OCI-LY3 (cell line): ENCODE data around the gene AGAP1.

Experiments used
- H2AFZ ChIP-seq: fragments of 200-600, 300-600 bp; shearing (Covaris generic); 2 replicates; pipeline ENCODE4 v1.6.0; 2014; ENCODE audit warnings: antibody characterized with exemption, low read depth, low read length
- H3K27ac ChIP-seq: fragments of 200-600, 300-600 bp; sonication (generic); 2 replicates; pipeline ENCODE4 v1.5.1; 2014; ENCODE audit warnings: mild to moderate bottlenecking, low read length, moderate library complexity, mixed read lengths
- H3K27me3 ChIP-seq: fragments of 200-600, 300-600 bp; sonication (generic); 2 replicates; pipeline ENCODE4 v1.6.1; 2014; ENCODE audit warnings: low read depth, low read length, mixed read lengths
- H3K36me3 ChIP-seq: fragments of 200-600, 300-600 bp; sonication (generic); replicated peaks from 2 replicates; pipeline ENCODE3; 2014; ENCODE audit warnings: low read depth, low read length, mixed read lengths
- H3K4me1 ChIP-seq: fragments of 300-600, 200-600 bp; sonication (generic); 2 replicates; pipeline ENCODE4 v1.6.1; 2014; ENCODE audit warnings: low read length, mixed read lengths
- H3K4me2 ChIP-seq: fragments of 200-600, 300-600 bp; sonication (generic); 2 replicates; pipeline ENCODE4 v1.6.1; 2014; ENCODE audit warnings: low read length, mixed read lengths
- H3K4me3 ChIP-seq: fragments of 300-600, 200-600 bp; sonication (generic); 2 replicates; pipeline ENCODE4 v1.5.1; 2014; ENCODE audit warnings: antibody characterized with exemption, mild to moderate bottlenecking, low read length, moderate library complexity
- H3K79me2 ChIP-seq: fragments of 300-600, 200-600 bp; shearing (Covaris generic); 2 replicates; pipeline ENCODE4 v1.6.1; 2014; ENCODE audit warnings: mild to moderate bottlenecking, low read length, mixed read lengths
- H3K9ac ChIP-seq: fragments of 300-600, 200-600 bp; shearing (Covaris generic); 2 replicates; pipeline ENCODE4 v1.6.0; 2014; ENCODE audit warnings: mild to moderate bottlenecking, low read length, moderate library complexity
- H3K9me3 ChIP-seq: fragments of 200-600, 300-600 bp; shearing (Covaris generic); 2 replicates; pipeline ENCODE4 v1.6.1; 2014; ENCODE audit warnings: low read length, mixed read lengths; ENCODE audit not compliant: insufficient read depth
- H4K20me1 ChIP-seq: fragments of 200-600, 300-600 bp; sonication (generic); 2 replicates; pipeline ENCODE4 v1.6.1; 2016; ENCODE audit warnings: low read length, mixed read lengths; ENCODE audit not compliant: insufficient read depth
- EZH2phosphoT487 ChIP-seq: fragments of 200-600 bp; shearing (Covaris generic); IDR thresholded peaks from 2 replicates; pipeline ENCODE4 v1.6.1; 2018; ENCODE audit warnings: antibody characterized with exemption, mixed run types, low read depth
- TF ChIP-seq, protein P1 (sequence below): fragments of 200-600, 300-600 bp; sonication (generic); IDR thresholded peaks from 2 replicates; pipeline ENCODE4 v1.5.1; 2014; ENCODE audit warnings: antibody characterized with exemption, low read length, low read depth

Gene AGAP1

DNA sequence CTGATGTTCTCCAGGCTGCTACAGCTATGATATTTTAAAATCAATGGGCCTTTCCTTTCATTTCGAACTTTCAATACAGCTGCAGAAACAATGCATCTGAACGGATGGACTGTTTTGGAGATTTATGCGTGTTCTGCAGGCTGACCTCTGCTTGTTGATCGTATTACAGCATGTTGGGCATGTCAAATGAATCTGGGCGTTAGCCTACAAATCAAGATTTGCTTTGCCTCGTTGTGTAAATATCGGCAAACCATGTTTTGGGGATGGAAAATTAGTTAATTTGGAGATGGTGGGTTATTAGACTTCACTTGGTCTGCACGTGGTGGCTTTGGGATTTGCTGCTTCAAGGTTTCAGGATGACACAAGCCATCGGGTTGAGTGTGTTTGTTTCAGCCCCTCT lies 129.3 kb downstream of the AGAP1 start:
- no peaks in the 10 kb centered on the region for H3K36me3 ChIP-seq
- no peak overlapping the region for H2AFZ ChIP-seq
- H3K4me3 ChIP-seq: no peak overlapping the region
- H3K4me2 ChIP-seq: no peak overlapping the region
- H3K9me3 ChIP-seq: no peaks in the 10 kb centered on the region
- H3K9ac ChIP-seq: no peak overlapping the region
- H3K4me1 ChIP-seq: no peaks in the 10 kb centered on the region
- no peak overlapping the region for H3K27ac ChIP-seq
- no peaks in the 10 kb centered on the region for H3K27me3 ChIP-seq
- no peak for TF ChIP-seq EZH2phosphoT487
- TF ChIP-seq, protein P1, sequence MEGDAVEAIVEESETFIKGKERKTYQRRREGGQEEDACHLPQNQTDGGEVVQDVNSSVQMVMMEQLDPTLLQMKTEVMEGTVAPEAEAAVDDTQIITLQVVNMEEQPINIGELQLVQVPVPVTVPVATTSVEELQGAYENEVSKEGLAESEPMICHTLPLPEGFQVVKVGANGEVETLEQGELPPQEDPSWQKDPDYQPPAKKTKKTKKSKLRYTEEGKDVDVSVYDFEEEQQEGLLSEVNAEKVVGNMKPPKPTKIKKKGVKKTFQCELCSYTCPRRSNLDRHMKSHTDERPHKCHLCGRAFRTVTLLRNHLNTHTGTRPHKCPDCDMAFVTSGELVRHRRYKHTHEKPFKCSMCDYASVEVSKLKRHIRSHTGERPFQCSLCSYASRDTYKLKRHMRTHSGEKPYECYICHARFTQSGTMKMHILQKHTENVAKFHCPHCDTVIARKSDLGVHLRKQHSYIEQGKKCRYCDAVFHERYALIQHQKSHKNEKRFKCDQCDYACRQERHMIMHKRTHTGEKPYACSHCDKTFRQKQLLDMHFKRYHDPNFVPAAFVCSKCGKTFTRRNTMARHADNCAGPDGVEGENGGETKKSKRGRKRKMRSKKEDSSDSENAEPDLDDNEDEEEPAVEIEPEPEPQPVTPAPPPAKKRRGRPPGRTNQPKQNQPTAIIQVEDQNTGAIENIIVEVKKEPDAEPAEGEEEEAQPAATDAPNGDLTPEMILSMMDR: no peak
- H4K20me1 ChIP-seq: no peaks in the 10 kb centered on the region
- H3K79me2 ChIP-seq: no peaks in the 10 kb centered on the region

DNA sequence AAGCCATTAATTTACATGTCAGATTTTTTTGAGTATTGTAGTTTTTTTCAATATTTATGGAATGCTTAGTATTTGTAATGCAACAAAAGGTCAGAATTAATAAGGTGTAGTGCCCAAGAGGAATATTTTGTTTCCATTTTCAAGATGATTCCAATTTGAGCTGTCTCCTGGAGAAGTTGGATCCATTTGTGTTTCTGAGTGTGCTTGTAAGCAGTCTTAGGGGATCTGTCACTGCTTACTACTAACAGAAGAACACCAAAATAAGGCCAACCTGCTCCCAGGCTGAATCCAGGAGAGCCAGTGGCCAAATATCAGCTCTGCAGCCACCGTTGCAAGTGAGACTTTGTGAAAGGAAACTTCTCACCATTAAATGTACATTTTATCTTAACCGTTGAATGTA lies 129.9 kb downstream of the AGAP1 start:
- no peak overlapping the region for H3K4me2 ChIP-seq
- no peak overlapping the region for H3K9ac ChIP-seq
- no peak overlapping the region for H3K4me3 ChIP-seq
- H3K9me3 ChIP-seq: no peaks in the 10 kb centered on the region
- H3K79me2 ChIP-seq: no peaks in the 10 kb centered on the region
- no peaks in the 10 kb centered on the region for H3K4me1 ChIP-seq
- H3K27ac ChIP-seq: no peak overlapping the region
- H2AFZ ChIP-seq: no peak overlapping the region
- no peaks in the 10 kb centered on the region for H3K27me3 ChIP-seq
- TF ChIP-seq, protein P1: no peak
- no peaks in the 10 kb centered on the region for H4K20me1 ChIP-seq
- no peaks in the 10 kb centered on the region for H3K36me3 ChIP-seq

DNA sequence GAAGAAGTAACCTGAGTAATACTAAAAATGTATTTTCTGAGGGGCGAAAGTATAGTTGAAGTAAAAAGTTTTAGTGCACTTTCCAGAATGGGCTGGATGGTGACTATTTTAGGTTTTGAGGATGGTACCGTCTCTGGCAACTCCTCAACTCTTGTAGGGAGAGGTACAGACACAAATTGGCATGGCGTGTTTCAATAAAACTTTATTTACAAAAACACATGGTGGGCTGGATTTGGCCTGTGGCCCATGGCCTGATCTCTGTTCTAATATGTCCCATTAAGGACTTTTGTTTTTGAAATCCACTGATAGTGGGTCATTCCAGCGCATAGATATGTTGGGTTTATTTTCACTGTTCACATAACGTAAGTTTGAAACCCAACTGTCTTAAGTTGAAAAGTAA lies 132.8 kb downstream of the AGAP1 start:
- no peaks in the 10 kb centered on the region for H3K27me3 ChIP-seq
- H3K36me3 ChIP-seq: no peaks in the 10 kb centered on the region
- no peaks in the 10 kb centered on the region for H4K20me1 ChIP-seq
- H3K4me1 ChIP-seq: no peaks in the 10 kb centered on the region
- no peak overlapping the region for H3K4me2 ChIP-seq
- no peak for TF ChIP-seq EZH2phosphoT487
- TF ChIP-seq, protein P1: no peak
- no peaks in the 10 kb centered on the region for H3K9me3 ChIP-seq
- H3K4me3 ChIP-seq: no peak overlapping the region
- no peak overlapping the region for H2AFZ ChIP-seq
- H3K9ac ChIP-seq: no peak overlapping the region
- H3K27ac ChIP-seq: no peak overlapping the region
- H3K79me2 ChIP-seq: no peaks in the 10 kb centered on the region

DNA sequence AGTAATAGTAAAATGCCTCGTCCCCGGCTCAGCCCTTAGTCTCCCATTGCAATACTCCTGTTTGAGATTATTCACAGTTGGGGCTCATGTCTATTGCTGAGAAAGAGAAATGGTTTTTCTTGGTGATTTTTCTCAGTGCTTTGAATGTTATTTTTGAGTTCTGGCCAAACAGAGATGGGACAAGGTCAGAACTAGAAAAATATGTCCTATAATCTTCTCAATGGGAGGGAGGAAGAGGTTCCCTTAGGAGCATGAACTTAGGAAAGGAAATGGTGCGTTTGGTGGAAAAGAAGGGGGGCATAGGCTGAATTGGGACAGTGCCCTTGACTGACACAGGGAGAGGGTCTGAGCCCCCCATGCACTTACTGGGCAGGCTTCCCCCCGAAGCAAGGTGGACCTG lies 133.8 kb downstream of the AGAP1 start:
- no peaks in the 10 kb centered on the region for H3K79me2 ChIP-seq
- no peaks in the 10 kb centered on the region for H3K9me3 ChIP-seq
- H3K9ac ChIP-seq: no peak overlapping the region
- H3K4me3 ChIP-seq: no peak overlapping the region
- no peak overlapping the region for H2AFZ ChIP-seq
- no peak overlapping the region for H3K4me2 ChIP-seq
- no peaks in the 10 kb centered on the region for H4K20me1 ChIP-seq
- H3K36me3 ChIP-seq: no peaks in the 10 kb centered on the region
- H3K27me3 ChIP-seq: no peaks in the 10 kb centered on the region
- H3K4me1 ChIP-seq: no peaks in the 10 kb centered on the region
- H3K27ac ChIP-seq: no peak overlapping the region
- TF ChIP-seq, protein P1: no peak
- no peak for TF ChIP-seq EZH2phosphoT487
